ENCODE data around the gene PFKL.

DNA sequence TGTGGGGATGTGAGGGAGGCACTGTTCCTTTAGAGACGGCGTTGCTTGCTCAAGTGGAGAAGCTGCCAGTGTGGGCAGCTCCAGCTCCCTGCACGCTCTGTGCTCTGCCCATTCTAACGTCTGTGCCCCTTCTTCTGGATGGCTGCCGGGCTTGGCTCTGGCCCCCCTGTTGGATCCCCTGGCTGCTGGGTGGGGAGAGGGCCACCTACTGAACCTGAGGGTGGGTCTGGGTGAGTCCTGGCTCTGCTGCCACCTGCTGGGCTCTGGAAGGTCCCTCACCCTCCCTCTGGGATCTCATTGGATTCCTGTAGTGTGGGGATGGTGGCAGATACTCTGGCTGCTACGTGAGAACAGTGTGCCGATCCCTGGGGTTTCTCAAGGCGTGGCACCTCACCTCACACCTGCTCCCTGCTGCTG lies 5.0 kb downstream of the PFKL start:
- no peak for TF ChIP-seq POLR2AphosphoS5 (IDR thresholded peaks at IDR 0.05)
- TF ChIP-seq, protein P1, sequence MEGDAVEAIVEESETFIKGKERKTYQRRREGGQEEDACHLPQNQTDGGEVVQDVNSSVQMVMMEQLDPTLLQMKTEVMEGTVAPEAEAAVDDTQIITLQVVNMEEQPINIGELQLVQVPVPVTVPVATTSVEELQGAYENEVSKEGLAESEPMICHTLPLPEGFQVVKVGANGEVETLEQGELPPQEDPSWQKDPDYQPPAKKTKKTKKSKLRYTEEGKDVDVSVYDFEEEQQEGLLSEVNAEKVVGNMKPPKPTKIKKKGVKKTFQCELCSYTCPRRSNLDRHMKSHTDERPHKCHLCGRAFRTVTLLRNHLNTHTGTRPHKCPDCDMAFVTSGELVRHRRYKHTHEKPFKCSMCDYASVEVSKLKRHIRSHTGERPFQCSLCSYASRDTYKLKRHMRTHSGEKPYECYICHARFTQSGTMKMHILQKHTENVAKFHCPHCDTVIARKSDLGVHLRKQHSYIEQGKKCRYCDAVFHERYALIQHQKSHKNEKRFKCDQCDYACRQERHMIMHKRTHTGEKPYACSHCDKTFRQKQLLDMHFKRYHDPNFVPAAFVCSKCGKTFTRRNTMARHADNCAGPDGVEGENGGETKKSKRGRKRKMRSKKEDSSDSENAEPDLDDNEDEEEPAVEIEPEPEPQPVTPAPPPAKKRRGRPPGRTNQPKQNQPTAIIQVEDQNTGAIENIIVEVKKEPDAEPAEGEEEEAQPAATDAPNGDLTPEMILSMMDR (IDR thresholded peaks at IDR 0.05): peak in 3 of 4 experiments; percentile 42 to 60 (median 54)
